GM19395 (cell line): ENCODE measurements around the gene ST3GAL6.

Experiments used
- ATAC-seq: cut with Tn5 transposase; IDR thresholded peaks from one replicate; pipeline ENCODE4 v1.9.1; 2021; ENCODE audit warnings: mild to moderate bottlenecking, moderate library complexity; ENCODE audit not compliant: unreplicated experiment

Gene ST3GAL6

GRCh38 chr3:98737301-98737700 is 25.8 kb upstream of the ST3GAL6 start:
- ATAC-seq = no peak

GRCh38 chr3:98739266-98739665 is 23.9 kb upstream of the ST3GAL6 start:
- ATAC-seq = no peak

- no peak for ATAC-seq
Measured at GRCh38 chr3:98740324-98740723, 22.8 kb upstream of the ST3GAL6 start.

- no peak for ATAC-seq
Measured at GRCh38 chr3:98741121-98741716, 21.9 kb upstream of the ST3GAL6 start.

GRCh38 chr3:98743071-98743470 is 20.1 kb upstream of the ST3GAL6 start:
- no peak for ATAC-seq

- no peak for ATAC-seq
Measured at GRCh38 chr3:98744283-98744682, 18.9 kb upstream of the ST3GAL6 start.

- peak; percentile 6 for ATAC-seq
Measured at GRCh38 chr3:98745718-98746117, 17.4 kb upstream of the ST3GAL6 start.

- no peak for ATAC-seq
Measured at GRCh38 chr3:98746122-98746521, 17.0 kb upstream of the ST3GAL6 start.

GRCh38 chr3:98746882-98747281 is 16.3 kb upstream of the ST3GAL6 start:
- no peak for ATAC-seq

GRCh38 chr3:98750276-98750919 is 12.7 kb upstream of the ST3GAL6 start:
- no peak for ATAC-seq

GRCh38 chr3:98754483-98754882 is 8.7 kb upstream of the ST3GAL6 start:
- no peak for ATAC-seq

- ATAC-seq = no peak
Measured at GRCh38 chr3:98755601-98756000, 7.5 kb upstream of the ST3GAL6 start.

- no peak for ATAC-seq
Measured at GRCh38 chr3:98759629-98760028, 3.5 kb upstream of the ST3GAL6 start.

GRCh38 chr3:98761643-98762229 is 1.4 kb upstream of the ST3GAL6 start:
- ATAC-seq = no peak

- peak; percentile 4 for ATAC-seq
Measured at GRCh38 chr3:98763819-98764418, 779 bp downstream of the ST3GAL6 start.

- ATAC-seq = no peak
Measured at GRCh38 chr3:98764472-98764884, 1.3 kb downstream of the ST3GAL6 start.

- no peak for ATAC-seq
Measured at GRCh38 chr3:98765721-98766120, 2.6 kb downstream of the ST3GAL6 start.

GRCh38 chr3:98766924-98767323 is 3.8 kb downstream of the ST3GAL6 start:
- ATAC-seq = no peak

- ATAC-seq = no peak
Measured at GRCh38 chr3:98768961-98769360, 5.8 kb downstream of the ST3GAL6 start.

GRCh38 chr3:98769448-98769847 is 6.3 kb downstream of the ST3GAL6 start:
- ATAC-seq = no peak

GRCh38 chr3:98770261-98771039 is 7.3 kb downstream of the ST3GAL6 start:
- ATAC-seq = peak; percentile 86
